ENCODE measurements around the gene SPTLC3. TPM values are rescaled to one million over a fixed set of nuclear protein-coding genes. Genes with fewer than 3 reads are reported as not detected.

The SPTLC3 gene
- total RNA-seq, 1 donor from 2014 or later = 0.18 TPM

GRCh38 chr20:13025181-13025580 lies 16.4 kb downstream of the SPTLC3 start:
- intact Hi-C loops (cut with micrococcal nuclease) = no loop called here
- Mint-ChIP-seq H3K27me3 (ENCODE audit: insufficient read depth) (no peaks in the 10 kb centered on the region), H3K36me3 (ENCODE audit: low read depth) (peaks cover 2% of the 10 kb centered on the region), H3K27ac (no peak overlapping the region), H3K9me3 (peaks cover 17% of the 10 kb centered on the region), H3K4me1 (ENCODE audit: low read depth) (no peaks in the 10 kb centered on the region), H3K4me3 (no peak overlapping the region)
- no peak for DNase-seq (ENCODE audit: low spot score)

GRCh38 chr20:13028001-13028400 lies 19.2 kb downstream of the SPTLC3 start:
- intact Hi-C loops (cut with micrococcal nuclease) = no loop called here
- H3K4me1 Mint-ChIP-seq (ENCODE audit: low read depth) = no peaks in the 10 kb centered on the region
- H3K36me3 Mint-ChIP-seq (ENCODE audit: low read depth) = no peaks in the 10 kb centered on the region
- no peak overlapping the region for H3K27ac Mint-ChIP-seq
- H3K4me3 Mint-ChIP-seq = no peak overlapping the region
- no peaks in the 10 kb centered on the region for H3K27me3 Mint-ChIP-seq (ENCODE audit: insufficient read depth)
- DNase-seq (ENCODE audit: low spot score) = no peak
- peaks cover 2% of the 10 kb centered on the region for H3K9me3 Mint-ChIP-seq

GRCh38 chr20:13028673-13029072 lies 19.9 kb downstream of the SPTLC3 start:
- no peak overlapping the region for H3K4me3 Mint-ChIP-seq
- no peaks in the 10 kb centered on the region for H3K27me3 Mint-ChIP-seq (ENCODE audit: insufficient read depth)
- H3K4me1 Mint-ChIP-seq (ENCODE audit: low read depth) = no peaks in the 10 kb centered on the region
- no peaks in the 10 kb centered on the region for H3K36me3 Mint-ChIP-seq (ENCODE audit: low read depth)
- H3K9me3 Mint-ChIP-seq = no peaks in the 10 kb centered on the region
- H3K27ac Mint-ChIP-seq = no peak overlapping the region
- intact Hi-C loops (cut with micrococcal nuclease) = no loop called here
- DNase-seq (ENCODE audit: low spot score) = no peak

- H3K27ac Mint-ChIP-seq = no peak overlapping the region
- H3K9me3 Mint-ChIP-seq = no peaks in the 10 kb centered on the region
- no peak for DNase-seq (ENCODE audit: low spot score)
- H3K27me3 Mint-ChIP-seq (ENCODE audit: insufficient read depth) = no peaks in the 10 kb centered on the region
- H3K4me3 Mint-ChIP-seq = no peak overlapping the region
- intact Hi-C loops (cut with micrococcal nuclease) = no loop called here
- no peaks in the 10 kb centered on the region for H3K4me1 Mint-ChIP-seq (ENCODE audit: low read depth)
- H3K36me3 Mint-ChIP-seq (ENCODE audit: low read depth) = no peaks in the 10 kb centered on the region
Observed at GRCh38 chr20:13029687-13030375, 21.1 kb downstream of the SPTLC3 start.

- no peak for DNase-seq (ENCODE audit: low spot score)
- no peak overlapping the region for H3K4me3 Mint-ChIP-seq
Observed at GRCh38 chr20:13031751-13032150, 23.0 kb downstream of the SPTLC3 start.

GRCh38 chr20:13034115-13034514 lies 25.3 kb downstream of the SPTLC3 start:
- Mint-ChIP-seq H3K27me3 (ENCODE audit: insufficient read depth) (no peaks in the 10 kb centered on the region), H3K27ac (no peak overlapping the region), H3K9me3 (no peaks in the 10 kb centered on the region), H3K4me3 (no peak overlapping the region), H3K36me3 (ENCODE audit: low read depth) (no peaks in the 10 kb centered on the region), H3K4me1 (ENCODE audit: low read depth) (no peaks in the 10 kb centered on the region)
- intact Hi-C loops (cut with micrococcal nuclease) = no loop called here
- no peak for DNase-seq (ENCODE audit: low spot score)

More at GRCh38 chr20:13031751-13032150, 23.0 kb downstream of the SPTLC3 start:
- Mint-ChIP-seq H3K27ac (no peak overlapping the region), H3K4me1 (ENCODE audit: low read depth) (no peaks in the 10 kb centered on the region), H3K27me3 (ENCODE audit: insufficient read depth) (no peaks in the 10 kb centered on the region), H3K36me3 (ENCODE audit: low read depth) (no peaks in the 10 kb centered on the region), H3K9me3 (no peaks in the 10 kb centered on the region)
- intact Hi-C loops (cut with micrococcal nuclease) = no loop called here

- no peak overlapping the region for H3K27ac Mint-ChIP-seq
- H3K9me3 Mint-ChIP-seq = no peaks in the 10 kb centered on the region
- no peak overlapping the region for H3K4me3 Mint-ChIP-seq
- no peaks in the 10 kb centered on the region for H3K36me3 Mint-ChIP-seq (ENCODE audit: low read depth)
- intact Hi-C loops (cut with micrococcal nuclease) = no loop called here
- H3K27me3 Mint-ChIP-seq (ENCODE audit: insufficient read depth) = no peaks in the 10 kb centered on the region
- no peak for DNase-seq (ENCODE audit: low spot score)
- H3K4me1 Mint-ChIP-seq (ENCODE audit: low read depth) = no peaks in the 10 kb centered on the region
Observed at GRCh38 chr20:13034936-13035335, 26.2 kb downstream of the SPTLC3 start.

GRCh38 chr20:13035399-13036152 lies 26.8 kb downstream of the SPTLC3 start:
- Mint-ChIP-seq H3K27me3 (ENCODE audit: insufficient read depth) (no peaks in the 10 kb centered on the region), H3K4me3 (no peak overlapping the region), H3K9me3 (no peaks in the 10 kb centered on the region), H3K27ac (no peak overlapping the region), H3K4me1 (ENCODE audit: low read depth) (no peaks in the 10 kb centered on the region), H3K36me3 (ENCODE audit: low read depth) (no peaks in the 10 kb centered on the region)
- DNase-seq (ENCODE audit: low spot score) = no peak
- intact Hi-C loops (cut with micrococcal nuclease) = no loop called here

GRCh38 chr20:13037727-13038126 lies 29.0 kb downstream of the SPTLC3 start:
- no peaks in the 10 kb centered on the region for H3K9me3 Mint-ChIP-seq
- H3K27ac Mint-ChIP-seq = no peak overlapping the region
- H3K4me3 Mint-ChIP-seq = no peak overlapping the region
- DNase-seq (ENCODE audit: low spot score) = no peak
- intact Hi-C loops (cut with micrococcal nuclease) = no loop called here
- H3K27me3 Mint-ChIP-seq (ENCODE audit: insufficient read depth) = no peaks in the 10 kb centered on the region
- H3K36me3 Mint-ChIP-seq (ENCODE audit: low read depth) = no peaks in the 10 kb centered on the region
- H3K4me1 Mint-ChIP-seq (ENCODE audit: low read depth) = no peaks in the 10 kb centered on the region

GRCh38 chr20:13041574-13042457 lies 33.0 kb downstream of the SPTLC3 start:
- H3K27me3 Mint-ChIP-seq (ENCODE audit: insufficient read depth) = no peaks in the 10 kb centered on the region
- no peak overlapping the region for H3K4me3 Mint-ChIP-seq
- H3K27ac Mint-ChIP-seq = no peak overlapping the region
- no peaks in the 10 kb centered on the region for H3K36me3 Mint-ChIP-seq (ENCODE audit: low read depth)
- H3K4me1 Mint-ChIP-seq (ENCODE audit: low read depth) = no peaks in the 10 kb centered on the region
- intact Hi-C loops (cut with micrococcal nuclease) = no loop called here
- no peaks in the 10 kb centered on the region for H3K9me3 Mint-ChIP-seq
- DNase-seq (ENCODE audit: low spot score) = no peak

- Mint-ChIP-seq H3K27ac (no peak overlapping the region), H3K9me3 (no peaks in the 10 kb centered on the region), H3K36me3 (ENCODE audit: low read depth) (no peaks in the 10 kb centered on the region), H3K4me3 (no peak overlapping the region), H3K4me1 (ENCODE audit: low read depth) (no peaks in the 10 kb centered on the region), H3K27me3 (ENCODE audit: insufficient read depth) (no peaks in the 10 kb centered on the region)
- no peak for DNase-seq (ENCODE audit: low spot score)
- intact Hi-C loops (cut with micrococcal nuclease) = no loop called here
Observed at GRCh38 chr20:13042458-13042794, 33.7 kb downstream of the SPTLC3 start.

- Mint-ChIP-seq H3K4me1 (ENCODE audit: low read depth) (no peaks in the 10 kb centered on the region), H3K27ac (no peak overlapping the region), H3K36me3 (ENCODE audit: low read depth) (no peaks in the 10 kb centered on the region), H3K27me3 (ENCODE audit: insufficient read depth) (peaks cover 2% of the 10 kb centered on the region), H3K4me3 (no peak overlapping the region), H3K9me3 (no peaks in the 10 kb centered on the region)
- intact Hi-C loops (cut with micrococcal nuclease) = no loop called here
- no peak for DNase-seq (ENCODE audit: low spot score)
Observed at GRCh38 chr20:13046409-13046808, 37.6 kb downstream of the SPTLC3 start.

GRCh38 chr20:13054011-13054410 lies 45.2 kb downstream of the SPTLC3 start:
- Mint-ChIP-seq H3K9me3 (no peaks in the 10 kb centered on the region), H3K27me3 (ENCODE audit: insufficient read depth) (no peaks in the 10 kb centered on the region), H3K4me3 (no peak overlapping the region), H3K27ac (no peak overlapping the region), H3K4me1 (ENCODE audit: low read depth) (no peaks in the 10 kb centered on the region), H3K36me3 (ENCODE audit: low read depth) (no peaks in the 10 kb centered on the region)
- intact Hi-C loops (cut with micrococcal nuclease) = no loop called here
- DNase-seq (ENCODE audit: low spot score) = no peak
